ENCODE results near the gene ADSL. TPM values are rescaled to one million over a fixed set of nuclear protein-coding genes. Genes with fewer than 3 reads are reported as not detected.

Gene ADSL
- total RNA-seq, 2 experiments from 2014 or later = 109 to 118 TPM

DNA sequence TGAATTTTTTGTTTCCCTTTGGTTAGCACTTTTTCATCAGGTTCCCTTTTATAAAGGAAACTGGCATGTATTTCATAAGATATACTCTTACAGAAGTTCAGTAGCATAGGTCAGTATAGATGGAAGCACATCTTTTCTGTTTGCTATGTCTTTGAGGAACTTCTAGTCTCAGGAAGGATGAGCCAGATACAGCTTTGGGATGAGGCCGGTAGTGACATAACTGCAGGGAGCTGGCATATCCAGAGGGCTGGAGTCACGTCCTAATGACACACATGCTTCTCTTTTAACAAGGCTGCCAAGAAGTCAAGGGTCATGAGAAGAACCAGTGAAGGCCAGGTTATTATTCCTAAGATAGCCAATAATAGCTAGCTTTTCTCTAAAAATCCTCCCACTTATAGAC lies 33.3 kb upstream of the ADSL start:
- Mint-ChIP-seq H3K27ac (no peak overlapping the region), H3K27me3 (ENCODE audit: low read depth) (no peaks in the 10 kb centered on the region), H3K4me3 (no peak overlapping the region), H3K4me1 (ENCODE audit: low read depth) (peaks cover 23% of the 10 kb centered on the region), H3K36me3 (ENCODE audit: low read depth) (peaks cover 89% of the 10 kb centered on the region), H3K9me3 (ENCODE audit: insufficient read depth) (no peaks in the 10 kb centered on the region)
- ChIA-PET POLR2A (no interaction called here), CTCF (interaction anchor here (2.6 kb wide), 1 partner anchor 35 kb away, joined by 7 read pairs; no protein-coding TSS in a partner anchor)
- no peak for DNase-seq
- no peak for ATAC-seq

DNA sequence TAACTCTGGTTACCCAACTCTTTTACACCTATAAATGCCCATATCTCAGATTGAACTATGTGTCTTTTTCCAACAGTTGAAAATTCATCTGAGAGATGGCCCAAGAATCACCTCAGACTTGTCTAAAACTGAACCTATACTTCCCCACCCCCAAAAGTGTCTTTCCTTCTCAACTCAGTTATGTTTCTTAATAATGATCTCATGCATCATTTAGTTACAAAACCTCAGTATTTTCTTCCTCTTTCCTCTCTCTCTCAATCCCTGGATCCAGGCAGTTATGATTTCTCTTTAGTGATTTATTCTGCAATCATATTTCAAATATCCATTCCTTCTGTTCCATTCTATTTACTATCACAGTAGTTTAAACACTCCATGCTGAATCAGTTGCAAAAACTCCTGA lies 32.3 kb upstream of the ADSL start:
- H3K9me3 Mint-ChIP-seq (ENCODE audit: insufficient read depth) = no peaks in the 10 kb centered on the region
- ATAC-seq = no peak
- no peak for DNase-seq
- ChIA-PET CTCF (interaction anchor here (2.6 kb wide), 1 partner anchor 34 kb away, joined by 7 read pairs; no protein-coding TSS in a partner anchor), POLR2A (no interaction called here)
- H3K36me3 Mint-ChIP-seq (ENCODE audit: low read depth) = peaks cover 87% of the 10 kb centered on the region
- H3K4me3 Mint-ChIP-seq = no peak overlapping the region
- H3K4me1 Mint-ChIP-seq (ENCODE audit: low read depth) = peaks cover 13% of the 10 kb centered on the region
- no peaks in the 10 kb centered on the region for H3K27me3 Mint-ChIP-seq (ENCODE audit: low read depth)
- no peak overlapping the region for H3K27ac Mint-ChIP-seq

DNA sequence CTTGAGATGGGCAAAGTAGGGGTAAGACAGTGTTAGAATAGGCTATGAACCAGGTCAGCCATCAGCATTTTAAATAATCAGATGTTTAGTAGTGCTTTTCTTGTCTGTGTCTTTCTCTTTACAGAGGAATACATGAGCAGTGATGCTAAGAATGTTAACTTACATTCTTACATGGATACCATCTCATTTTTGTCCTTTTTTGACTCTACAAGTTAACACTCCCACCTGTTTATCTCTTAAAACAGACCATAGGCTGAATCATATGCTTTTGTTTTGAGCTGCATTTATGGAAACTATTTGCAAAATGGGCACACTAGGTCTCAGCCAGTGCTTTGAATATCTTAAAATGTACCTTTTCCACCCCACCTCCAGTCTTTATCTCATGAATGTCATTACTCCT lies 25.6 kb upstream of the ADSL start:
- Mint-ChIP-seq H3K27ac (peak overlapping the region; percentile 10), H3K27me3 (ENCODE audit: low read depth) (no peaks in the 10 kb centered on the region), H3K4me3 (no peak overlapping the region), H3K4me1 (ENCODE audit: low read depth) (peaks cover 39% of the 10 kb centered on the region), H3K9me3 (ENCODE audit: insufficient read depth) (no peaks in the 10 kb centered on the region), H3K36me3 (ENCODE audit: low read depth) (peaks cover 81% of the 10 kb centered on the region)
- ATAC-seq (no peak), DNase-seq (no peak)
- POLR2A ChIA-PET = no interaction called here
- CTCF ChIA-PET = interaction anchor here (1.1 to 3.2 kb wide), 3 partner anchors 22 to 28 kb away, joined by 3 to 8 read pairs (median 3); partner anchors contain the start of gene ADSL

DNA sequence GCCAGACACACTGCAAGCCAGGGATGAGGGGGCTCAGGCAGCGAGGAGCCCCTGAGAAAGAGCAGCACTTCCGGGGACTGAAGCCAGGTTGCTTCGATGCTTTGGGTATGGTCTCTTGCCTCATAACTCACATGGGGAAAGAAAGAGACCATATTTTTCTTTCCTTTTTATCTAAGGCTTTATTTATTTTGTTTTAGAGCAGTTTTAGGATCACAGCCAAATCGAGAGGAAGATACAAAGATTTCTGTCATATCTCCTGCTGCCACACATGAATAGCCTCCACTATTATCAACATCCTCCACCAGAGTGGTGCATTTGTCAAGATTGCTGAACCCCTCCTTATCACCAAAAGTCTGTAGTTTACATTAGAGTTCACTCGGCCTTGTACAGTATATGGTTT lies 24.3 kb upstream of the ADSL start:
- H3K36me3 Mint-ChIP-seq (ENCODE audit: low read depth) = peaks cover 76% of the 10 kb centered on the region
- no peaks in the 10 kb centered on the region for H3K9me3 Mint-ChIP-seq (ENCODE audit: insufficient read depth)
- POLR2A ChIA-PET = interaction anchor here (2.3 to 3.3 kb wide), 2 partner anchors 25 to 144 kb away, joined by 11 to 25 read pairs; partner anchors contain the start of genes ADSL and TNRC6B
- ATAC-seq = no peak
- H3K27me3 Mint-ChIP-seq (ENCODE audit: low read depth) = no peaks in the 10 kb centered on the region
- H3K27ac Mint-ChIP-seq = peak overlapping the region; percentile 57
- H3K4me3 Mint-ChIP-seq = no peak overlapping the region
- CTCF ChIA-PET = interaction anchor here (1.1 to 3.2 kb wide), 2 partner anchors 25 to 26 kb away, joined by 3 to 8 read pairs; partner anchors contain the start of gene ADSL
- no peak for DNase-seq
- H3K4me1 Mint-ChIP-seq (ENCODE audit: low read depth) = peaks cover 50% of the 10 kb centered on the region

DNA sequence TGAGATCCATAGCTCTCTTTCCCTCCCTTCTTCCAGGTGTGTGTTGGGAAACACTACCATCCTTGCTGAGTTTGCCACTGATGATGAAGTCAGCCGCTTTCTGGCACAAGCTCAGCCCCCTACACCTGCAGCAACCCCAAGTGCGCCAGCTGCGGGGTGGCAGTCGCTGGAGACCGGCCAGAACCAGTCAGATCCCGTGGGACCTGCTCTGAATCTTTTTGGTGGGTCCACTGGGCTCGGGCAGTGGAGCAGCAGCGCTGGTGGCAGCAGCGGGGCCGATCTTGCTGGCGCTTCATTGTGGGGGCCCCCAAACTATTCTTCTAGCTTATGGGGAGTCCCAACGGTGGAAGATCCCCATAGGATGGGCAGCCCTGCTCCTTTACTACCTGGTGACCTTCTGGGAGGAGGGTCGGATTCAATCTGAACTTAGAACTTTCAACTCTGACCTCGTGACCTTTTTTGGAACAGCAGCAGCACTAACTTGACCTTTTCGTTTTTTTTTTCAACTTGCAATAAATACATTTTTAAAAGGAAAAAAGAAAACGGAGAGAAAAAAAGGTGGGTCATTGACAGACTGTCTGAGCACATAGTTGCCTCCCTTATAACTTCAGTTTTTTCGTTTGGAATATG lies 23.4 kb upstream of the ADSL start:
- CTCF ChIA-PET = interaction anchor here (0.6 to 3.2 kb wide), 3 partner anchors 24 to 803 kb away, joined by 3 to 8 read pairs (median 3); partner anchors contain the start of genes ADSL and ATF4
- H3K9me3 Mint-ChIP-seq (ENCODE audit: insufficient read depth) = no peaks in the 10 kb centered on the region
- POLR2A ChIA-PET = interaction anchor here (1.2 to 3.3 kb wide), 3 partner anchors 24 to 145 kb away, joined by 4 to 25 read pairs (median 11); partner anchors contain the start of genes ADSL and TNRC6B
- H3K36me3 Mint-ChIP-seq (ENCODE audit: low read depth) = peaks cover 75% of the 10 kb centered on the region
- no peak overlapping the region for H3K4me3 Mint-ChIP-seq
- ATAC-seq (no peak), DNase-seq (no peak)
- peak overlapping the region; percentile 97 for H3K27ac Mint-ChIP-seq
- no peaks in the 10 kb centered on the region for H3K27me3 Mint-ChIP-seq (ENCODE audit: low read depth)
- H3K4me1 Mint-ChIP-seq (ENCODE audit: low read depth) = peaks cover 59% of the 10 kb centered on the region

DNA sequence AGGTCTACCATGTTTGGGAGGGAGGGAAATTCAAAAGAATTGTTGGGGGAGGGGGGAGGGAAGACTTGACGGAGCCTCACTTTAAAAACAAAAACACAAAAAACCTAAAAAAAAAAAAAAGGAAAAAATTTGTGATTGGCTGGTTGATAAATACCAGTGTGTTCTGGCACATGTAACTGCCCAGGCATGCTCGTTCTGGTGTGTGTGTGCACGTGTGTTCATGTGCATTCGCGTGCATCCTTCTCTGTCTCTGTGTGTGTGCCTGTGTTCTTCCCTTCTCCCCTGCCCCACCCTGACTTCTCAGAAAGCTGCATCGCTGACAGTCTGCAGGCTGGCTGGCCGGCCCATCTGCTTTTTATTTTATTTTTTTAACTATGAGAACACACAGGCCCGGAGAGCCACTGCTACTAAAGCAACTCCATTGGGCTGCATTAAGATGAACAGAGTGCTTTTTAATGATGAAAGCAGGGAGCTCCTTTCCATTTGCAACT lies 22.6 kb upstream of the ADSL start:
- Mint-ChIP-seq H3K27ac (peak overlapping the region; percentile 97), H3K36me3 (ENCODE audit: low read depth) (peaks cover 72% of the 10 kb centered on the region), H3K4me1 (ENCODE audit: low read depth) (peaks cover 67% of the 10 kb centered on the region), H3K27me3 (ENCODE audit: low read depth) (no peaks in the 10 kb centered on the region), H3K4me3 (peak overlapping the region; percentile 65), H3K9me3 (ENCODE audit: insufficient read depth) (no peaks in the 10 kb centered on the region)
- ChIA-PET CTCF (interaction anchor here (0.9 to 1.3 kb wide), 5 partner anchors 10 to 804 kb away, joined by 3 to 7 read pairs (median 3); partner anchors contain the start of gene ATF4), POLR2A (interaction anchor here (0.6 to 3.3 kb wide), 8 partner anchors 14 to 801 kb away, joined by 3 to 25 read pairs (median 4); partner anchors contain the start of genes ADSL and TNRC6B)
- DNase-seq = peak; percentile 59
- ATAC-seq = peak; percentile 38

DNA sequence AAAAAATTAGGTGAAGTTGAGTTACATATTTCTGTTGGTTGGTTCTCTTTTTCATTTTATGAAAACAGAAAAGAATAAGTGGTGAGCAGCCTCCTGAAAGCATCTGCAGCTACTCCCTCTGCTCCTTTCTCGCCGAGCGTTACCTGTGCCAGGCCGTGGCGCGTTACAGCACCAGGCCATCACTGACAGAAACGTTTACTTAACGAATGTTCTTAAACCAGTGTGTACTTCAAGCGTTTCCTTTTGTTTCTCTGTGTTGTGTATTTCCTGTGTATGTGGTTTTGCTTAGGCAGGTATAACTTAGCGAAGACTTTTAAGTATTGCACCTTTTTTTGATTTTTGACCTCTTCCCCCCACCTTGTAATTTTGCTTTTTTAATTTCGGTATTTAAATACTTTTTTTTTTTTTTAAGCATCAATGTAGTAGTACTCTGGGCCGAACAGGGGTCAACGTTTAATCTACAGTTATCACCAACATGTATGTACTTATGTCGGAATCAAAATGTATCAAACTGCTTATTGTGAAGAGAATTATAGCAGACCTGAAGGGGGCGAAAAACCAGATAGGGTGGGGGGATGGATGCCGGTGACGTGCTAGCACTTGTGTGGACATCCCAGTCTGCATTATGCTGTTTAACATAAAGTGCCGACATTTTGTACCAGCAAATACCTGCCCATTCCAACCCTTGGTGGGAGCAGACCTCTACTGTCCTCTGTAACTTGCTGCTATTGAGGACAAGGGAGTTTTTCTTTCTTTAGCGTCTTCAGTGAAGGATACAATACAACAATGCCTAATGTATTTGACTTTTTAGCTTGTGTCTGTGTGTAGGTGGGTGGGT lies 21.6 kb upstream of the ADSL start:
- peak; percentile 64 for DNase-seq
- peak overlapping the region; percentile 65 for H3K4me3 Mint-ChIP-seq
- H3K27ac Mint-ChIP-seq = peak overlapping the region; percentile 97
- no peaks in the 10 kb centered on the region for H3K9me3 Mint-ChIP-seq (ENCODE audit: insufficient read depth)
- peaks cover 76% of the 10 kb centered on the region for H3K4me1 Mint-ChIP-seq (ENCODE audit: low read depth)
- ChIA-PET POLR2A (interaction anchor here (0.6 to 3.3 kb wide), 7 partner anchors 15 to 802 kb away, joined by 3 to 25 read pairs (median 5); partner anchors contain the start of genes ADSL and TNRC6B), CTCF (interaction anchor here (0.6 to 3.4 kb wide), 7 partner anchors 8 to 963 kb away, joined by 3 to 29 read pairs (median 3); partner anchors contain the start of gene ADSL)
- ATAC-seq = peak; percentile 81
- H3K36me3 Mint-ChIP-seq (ENCODE audit: low read depth) = peaks cover 71% of the 10 kb centered on the region
- H3K27me3 Mint-ChIP-seq (ENCODE audit: low read depth) = no peaks in the 10 kb centered on the region

DNA sequence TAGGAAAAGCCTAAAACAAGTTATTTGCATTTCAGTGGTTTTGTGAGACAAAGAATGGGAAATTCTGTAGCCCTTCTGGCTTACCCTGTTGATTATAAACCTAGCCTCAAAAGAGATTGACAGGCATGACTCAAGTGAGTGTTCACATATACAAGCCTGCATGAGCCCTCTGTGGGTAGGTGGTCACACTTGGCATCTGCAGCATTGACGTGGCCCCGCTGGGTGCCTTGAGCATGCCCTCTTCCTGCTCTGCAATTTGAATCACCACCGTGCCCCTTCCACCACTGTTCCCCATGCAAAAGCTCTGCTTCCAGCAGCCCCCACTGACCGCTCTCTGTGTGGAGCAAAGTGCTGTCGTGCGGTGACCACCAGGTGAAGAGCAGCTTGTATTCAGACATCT lies 21.0 kb upstream of the ADSL start:
- peak overlapping the region; percentile 65 for H3K4me3 Mint-ChIP-seq
- ChIA-PET POLR2A (interaction anchor here (0.9 to 1.7 kb wide), 4 partner anchors 10 to 148 kb away, joined by 3 to 6 read pairs (median 4); partner anchors contain the start of genes ADSL and TNRC6B), CTCF (interaction anchor here (0.6 to 3.4 kb wide), 4 partner anchors 8 to 962 kb away, joined by 3 to 29 read pairs (median 3); partner anchors contain the start of gene ADSL)
- DNase-seq = peak; percentile 53
- H3K27me3 Mint-ChIP-seq (ENCODE audit: low read depth) = no peaks in the 10 kb centered on the region
- no peaks in the 10 kb centered on the region for H3K9me3 Mint-ChIP-seq (ENCODE audit: insufficient read depth)
- peak overlapping the region; percentile 97 for H3K27ac Mint-ChIP-seq
- H3K36me3 Mint-ChIP-seq (ENCODE audit: low read depth) = peaks cover 74% of the 10 kb centered on the region
- peaks cover 81% of the 10 kb centered on the region for H3K4me1 Mint-ChIP-seq (ENCODE audit: low read depth)
- peak; percentile 34 for ATAC-seq

DNA sequence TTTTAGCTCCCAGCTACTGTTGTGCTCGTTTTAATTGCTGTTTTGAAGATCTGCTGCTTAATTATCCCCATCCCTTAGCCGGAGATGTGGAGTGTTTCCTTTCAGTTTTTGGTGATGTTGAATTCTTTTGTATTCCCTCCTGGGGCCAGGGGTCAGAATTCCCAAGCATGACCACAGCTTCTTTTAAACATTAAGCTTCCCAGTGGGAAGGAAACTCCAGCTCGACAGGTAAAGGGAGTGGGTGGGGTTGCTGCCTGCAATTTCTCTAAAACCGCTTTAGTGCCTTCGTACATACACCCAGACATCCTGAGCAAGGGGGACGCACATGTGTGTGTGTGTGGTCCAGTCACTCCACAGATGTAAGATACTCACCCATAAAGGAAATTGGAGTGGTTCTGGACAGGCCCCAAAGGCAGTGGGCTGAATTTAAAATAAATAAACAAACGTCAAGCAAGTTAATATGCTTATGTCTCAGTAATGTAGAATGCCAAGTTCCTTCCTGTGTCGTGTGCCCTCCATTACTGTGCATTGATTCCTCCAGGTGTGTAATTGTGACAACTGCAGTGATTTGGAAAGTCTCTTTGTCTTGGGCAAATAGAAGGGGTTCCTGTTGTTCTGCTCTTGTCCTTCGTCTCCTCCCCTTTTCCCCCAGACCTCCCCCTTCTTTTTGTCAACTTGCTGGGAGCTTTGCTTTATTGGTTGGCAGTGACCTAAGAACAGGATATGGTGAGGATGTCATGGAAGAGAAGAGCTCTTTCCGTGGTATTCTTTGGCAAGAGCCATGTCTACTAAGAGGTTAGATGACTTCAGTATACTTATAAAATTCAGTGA lies 19.2 kb upstream of the ADSL start:
- peaks cover 70% of the 10 kb centered on the region for H3K36me3 Mint-ChIP-seq (ENCODE audit: low read depth)
- peaks cover 93% of the 10 kb centered on the region for H3K4me1 Mint-ChIP-seq (ENCODE audit: low read depth)
- H3K9me3 Mint-ChIP-seq (ENCODE audit: insufficient read depth) = no peaks in the 10 kb centered on the region
- H3K27ac Mint-ChIP-seq = peak overlapping the region; percentile 55
- H3K4me3 Mint-ChIP-seq = no peak overlapping the region
- DNase-seq (no peak), ATAC-seq (peak; percentile 24)
- ChIA-PET POLR2A (interaction anchor here (1.5 kb wide), 1 partner anchor 283 kb away, joined by 7 read pairs; no protein-coding TSS in a partner anchor), CTCF (interaction anchor here (0.6 to 3.4 kb wide), 3 partner anchors 8 to 20 kb away, joined by 3 to 29 read pairs (median 3); partner anchors contain the start of gene ADSL)
- no peaks in the 10 kb centered on the region for H3K27me3 Mint-ChIP-seq (ENCODE audit: low read depth)

DNA sequence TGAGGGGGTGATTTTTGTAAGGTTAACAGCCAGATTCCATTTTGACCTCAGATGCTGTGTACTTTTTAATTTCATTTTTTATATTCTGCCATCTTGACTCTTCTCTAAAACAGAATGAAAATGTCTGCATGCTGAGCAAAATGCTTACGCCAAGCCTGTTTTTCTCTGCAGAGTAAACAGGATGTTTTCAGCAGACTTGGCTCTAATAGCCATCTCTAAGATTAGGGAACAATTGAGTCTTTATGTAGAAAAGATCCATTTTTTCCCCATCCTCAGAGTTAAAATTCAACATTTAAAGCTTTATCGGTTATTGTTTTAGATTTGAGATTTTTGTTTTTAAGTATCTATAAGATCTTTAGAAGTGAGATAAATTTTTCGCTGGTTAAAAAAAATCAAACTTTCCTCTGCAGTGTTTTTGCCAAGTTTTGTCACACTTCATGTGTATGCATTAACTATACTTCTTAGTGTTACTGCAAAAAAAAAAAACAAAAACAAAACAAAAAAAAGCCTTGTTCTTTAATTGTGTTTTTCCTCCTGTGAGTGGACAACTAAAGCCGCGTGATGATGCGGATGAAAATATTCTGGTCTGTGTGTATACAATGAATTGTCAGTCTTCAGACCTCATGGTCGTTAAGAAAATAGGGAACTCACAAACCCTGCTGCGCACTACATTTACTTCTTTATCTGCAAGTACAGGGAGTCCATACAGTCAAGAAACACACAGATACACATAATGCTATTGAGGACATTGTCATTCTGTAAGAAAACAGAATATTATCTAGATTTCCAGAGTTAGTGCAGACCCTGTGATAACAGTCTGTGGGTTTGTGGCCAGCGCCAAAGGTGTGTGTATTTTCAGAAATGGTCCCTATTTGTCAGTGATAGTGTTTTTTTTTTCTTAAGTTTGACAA lies 17.5 kb upstream of the ADSL start:
- ChIA-PET POLR2A (interaction anchor here (0.5 to 3.5 kb wide), 5 partner anchors 17 to 285 kb away, joined by 3 to 14 read pairs (median 3); partner anchors contain the start of gene ADSL), CTCF (interaction anchor here (0.8 to 1.1 kb wide), 3 partner anchors 10 to 304 kb away, joined by 3 read pairs; no protein-coding TSS in a partner anchor)
- DNase-seq (no peak), ATAC-seq (no peak)
- no peak overlapping the region for H3K27ac Mint-ChIP-seq
- H3K4me3 Mint-ChIP-seq = no peak overlapping the region
- no peaks in the 10 kb centered on the region for H3K27me3 Mint-ChIP-seq (ENCODE audit: low read depth)
- peaks cover 94% of the 10 kb centered on the region for H3K4me1 Mint-ChIP-seq (ENCODE audit: low read depth)
- H3K9me3 Mint-ChIP-seq (ENCODE audit: insufficient read depth) = no peaks in the 10 kb centered on the region
- H3K36me3 Mint-ChIP-seq (ENCODE audit: low read depth) = peaks cover 69% of the 10 kb centered on the region

All from activated CD8-positive, alpha-beta T cell treated with anti-CD3 and anti-CD28 coated beads, Interleukin-2, amount 10 ng/mL, durations not matched to agents 7 days and 5 days (primary cell).